Dermis microvascular lymphatic vessel endothelial cell (primary cell): ENCODE results near the gene NT5C3A. TPM values are rescaled to one million over a fixed set of nuclear protein-coding genes. Genes with fewer than 3 reads are reported as not detected.
"Not testable (repeated sequence)": the region's sequence is repeated elsewhere in the genome, so short reads cannot be mapped to it uniquely, and the experiment has no call there.

Source experiments
- DNase-seq, 2 donors: peaks; one replicate each; pipeline versions ENCODE4 v3.0.0 to v3.0.0-alpha.2; 2010; ENCODE audit warnings: low read depth in 2 of 2
- total RNA-seq: library from RNA; depleted of rRNA; stranded (reverse); fragments of >200 nt; gene quantifications from 2 replicates; pipeline ENCODE4 v1.2.1, GENCODE V29; 2014

NT5C3A gene
- total RNA-seq = 17.8 and 18.2 TPM in 2 replicates

GRCh38 chr7:33062023-33062781, at the start of gene NT5C3A:
NT5C3A (minus strand) TSS chr7:33062776; CDS start chr7:33062705, 71 bp downstream.
- DNase-seq = peak in 1 of 2 donors; percentile 44

GRCh38 chr7:33111614-33112013, 49.0 kb upstream of the NT5C3A start:
- no peak for DNase-seq

GRCh38 chr7:33109758-33110238, 47.2 kb upstream of the NT5C3A start:
- DNase-seq = peak in 1 of 2 donors; percentile 16

- peak in 1 of 2 donors; percentile 75 for DNase-seq
Measured at GRCh38 chr7:33109005-33109757, 46.6 kb upstream of the NT5C3A start, which contains the start of gene RP9. RP9 (minus strand) TSS chr7:33109404; CDS start chr7:33109372, 32 bp downstream.

DNA sequence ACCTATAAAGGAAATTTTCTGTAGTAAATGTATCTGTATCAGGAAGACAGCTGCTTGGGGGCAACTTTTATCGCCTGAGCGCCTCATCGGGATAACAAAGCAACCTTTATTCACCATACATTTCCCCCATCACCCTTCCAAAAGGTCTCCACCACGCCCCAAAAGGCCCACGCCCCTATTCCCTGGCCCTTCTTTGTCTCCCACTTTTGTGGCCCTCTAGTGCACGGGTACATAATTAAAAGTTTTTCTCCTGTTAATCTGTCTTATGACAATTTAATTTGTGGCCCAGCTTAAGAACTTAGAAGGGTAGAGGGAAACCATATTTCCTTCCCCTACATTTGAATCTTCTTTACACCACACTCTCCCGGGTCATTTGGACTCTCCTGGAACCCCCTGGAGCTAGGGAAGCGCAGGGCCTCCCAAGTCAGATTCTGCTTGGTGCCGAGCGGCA, 46.0 kb upstream of the NT5C3A start:
- DNase-seq = no peak

DNA sequence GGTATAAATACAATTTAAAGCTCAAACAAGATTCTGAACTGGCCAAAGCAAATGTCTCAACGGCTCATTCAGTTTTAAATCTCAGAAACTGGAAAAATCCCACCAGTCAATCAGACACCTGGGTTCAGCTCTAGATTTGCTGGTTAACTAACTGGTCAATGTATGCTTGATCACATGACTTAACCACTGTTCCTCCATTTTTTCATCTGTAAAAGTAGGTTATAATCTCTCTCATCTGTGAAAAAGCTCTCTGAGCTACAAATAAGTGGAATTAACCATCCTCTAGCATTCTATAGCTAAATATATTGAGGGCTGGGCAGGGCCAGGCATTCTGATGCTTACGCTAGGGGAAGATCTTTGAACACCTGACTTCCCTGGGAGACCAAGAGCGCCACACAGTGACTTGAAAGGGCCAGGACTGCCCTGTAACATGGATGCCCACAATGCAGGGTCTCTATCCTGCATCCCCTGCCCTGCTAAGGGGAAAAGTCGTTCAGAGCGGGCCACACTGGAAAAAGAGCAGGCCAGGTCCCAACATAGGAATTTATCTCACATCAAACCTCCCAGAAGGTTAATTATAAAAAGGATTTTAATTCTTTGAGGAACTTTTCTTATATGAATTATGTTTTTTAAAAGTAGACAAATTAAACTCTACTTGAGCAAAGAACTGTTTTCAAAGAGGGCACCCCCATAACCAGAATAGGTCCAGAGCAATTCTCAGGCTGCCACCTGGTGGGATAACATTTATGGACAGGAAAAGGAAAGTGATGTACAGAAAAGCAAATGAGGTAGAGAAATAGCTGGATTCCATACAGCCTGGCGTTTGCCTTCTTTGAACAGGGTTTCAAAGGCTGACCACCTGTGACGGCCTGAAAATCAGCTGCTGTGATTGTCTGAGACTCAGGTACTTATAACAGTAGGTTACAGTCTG, 44.8 kb upstream of the NT5C3A start:
- DNase-seq = peak in 1 of 2 donors; percentile 61

DNA sequence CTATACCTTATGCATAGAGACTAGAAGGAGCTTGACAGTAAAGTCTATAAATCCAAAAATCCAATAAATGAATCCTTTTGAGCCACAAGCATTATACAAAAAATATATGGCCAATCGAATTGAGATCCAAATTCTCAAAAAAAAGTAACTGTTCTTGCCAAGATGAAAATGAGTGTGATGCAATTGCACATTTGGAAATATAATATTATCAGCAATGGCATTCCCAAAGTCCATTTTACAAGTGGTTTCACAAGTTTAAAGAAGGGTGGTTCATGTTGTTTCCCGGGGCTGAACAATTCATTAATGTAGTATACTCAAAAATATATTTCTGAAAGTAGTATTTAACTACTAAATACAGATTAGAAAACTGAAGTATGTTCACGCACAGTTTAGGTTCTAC, 39.3 kb upstream of the NT5C3A start:
- no peak for DNase-seq

- DNase-seq = no peak
Measured at GRCh38 chr7:33100770-33101169, 38.2 kb upstream of the NT5C3A start.

- DNase-seq = no peak
Measured at GRCh38 chr7:33099154-33099940, 36.8 kb upstream of the NT5C3A start.

DNA sequence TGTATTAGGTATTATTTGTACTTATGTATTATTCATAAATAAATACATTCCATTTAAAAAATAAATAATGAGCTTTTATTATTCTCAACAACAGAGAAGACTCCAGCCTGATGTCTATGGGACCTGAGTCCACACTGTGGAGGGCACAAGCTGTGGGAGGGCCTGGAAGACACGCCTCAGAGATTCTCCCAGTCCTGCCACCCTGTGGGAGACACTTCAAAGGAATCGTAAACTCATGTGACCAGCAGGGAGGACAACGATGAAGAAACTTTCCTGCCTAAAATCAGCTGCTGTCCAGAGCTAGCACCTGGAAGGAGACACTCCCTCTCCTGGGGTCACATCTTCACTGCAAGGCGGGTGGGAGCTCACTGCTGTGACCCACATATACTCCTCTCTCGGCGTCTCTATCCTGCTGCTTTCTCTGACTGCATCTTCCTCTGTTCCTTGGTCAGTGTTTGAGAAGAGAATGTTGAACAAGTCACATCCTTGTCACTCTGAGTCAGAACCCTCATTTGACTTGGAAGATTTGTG, 32.2 kb upstream of the NT5C3A start:
- not testable (repeated sequence) for DNase-seq

- DNase-seq = no peak
Measured at GRCh38 chr7:33093266-33093665, 30.7 kb upstream of the NT5C3A start.

DNA sequence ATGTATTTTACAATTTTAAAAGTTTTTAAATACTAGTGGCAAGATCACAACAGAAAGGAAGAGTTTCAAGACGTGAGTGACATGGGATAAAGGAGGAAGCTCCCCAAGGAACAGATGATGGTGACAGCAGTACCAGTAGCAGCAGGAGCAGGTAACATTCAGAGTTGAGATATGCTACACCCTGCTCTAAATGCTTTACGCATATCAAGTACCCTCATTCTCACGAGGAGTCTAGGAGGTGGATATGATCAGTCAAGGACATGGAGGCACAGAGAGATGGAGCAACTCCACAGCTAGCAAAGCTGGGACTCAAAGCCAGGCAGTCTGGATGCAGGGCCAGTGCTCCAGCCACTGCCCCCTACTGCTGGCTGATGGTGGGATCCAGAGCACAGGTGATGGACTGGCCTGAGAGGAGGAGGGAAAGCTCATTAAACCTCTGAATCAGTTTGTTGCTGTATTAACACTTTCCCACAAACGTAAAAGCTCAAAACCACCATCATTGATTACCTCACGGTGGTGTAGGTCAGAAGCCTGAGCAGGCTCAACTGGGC, 29.1 kb upstream of the NT5C3A start:
- no peak for DNase-seq

GRCh38 chr7:33091111-33091531, 28.5 kb upstream of the NT5C3A start:
- no peak for DNase-seq

DNA sequence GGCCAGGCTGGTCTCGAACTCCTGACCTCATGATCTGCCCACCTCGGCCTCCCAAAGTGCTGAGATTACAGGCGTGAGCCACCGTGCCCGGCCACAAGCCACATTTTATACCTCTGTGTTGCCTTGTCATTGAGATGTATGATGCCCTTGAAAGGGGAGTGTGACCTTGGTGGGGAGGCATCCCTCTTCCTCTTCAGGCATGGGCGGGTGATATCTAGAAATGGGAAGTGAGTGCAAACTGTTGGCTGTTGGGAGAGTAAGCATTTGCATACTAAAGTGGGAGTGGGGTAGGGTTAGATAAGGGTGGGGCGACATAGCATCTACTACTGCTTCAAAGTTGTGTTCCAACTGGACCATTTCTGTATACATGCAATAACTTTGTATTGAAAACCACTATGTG, 26.6 kb upstream of the NT5C3A start:
- no peak for DNase-seq

DNA sequence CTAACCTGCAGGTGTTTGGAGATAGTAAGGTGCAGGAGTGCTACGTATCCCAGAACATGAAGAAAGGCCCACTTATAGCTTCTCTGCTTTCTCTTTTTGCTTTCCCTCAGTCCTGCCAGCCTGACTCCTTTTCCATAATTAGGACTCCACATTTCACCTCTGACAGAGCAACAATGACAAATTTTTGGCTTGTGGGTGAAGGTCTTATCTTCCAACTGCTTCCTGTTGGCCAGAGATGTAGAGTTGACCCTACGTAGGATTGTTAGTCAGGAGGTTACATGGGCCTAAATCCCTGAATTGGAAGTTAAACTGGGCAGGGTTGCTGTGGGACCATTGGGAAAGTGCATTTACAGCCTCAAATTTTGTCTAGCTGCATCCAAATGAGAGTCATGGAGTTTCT, 25.3 kb upstream of the NT5C3A start:
- DNase-seq = no peak

GRCh38 chr7:33087356-33087755, 24.8 kb upstream of the NT5C3A start:
- DNase-seq = no peak

DNA sequence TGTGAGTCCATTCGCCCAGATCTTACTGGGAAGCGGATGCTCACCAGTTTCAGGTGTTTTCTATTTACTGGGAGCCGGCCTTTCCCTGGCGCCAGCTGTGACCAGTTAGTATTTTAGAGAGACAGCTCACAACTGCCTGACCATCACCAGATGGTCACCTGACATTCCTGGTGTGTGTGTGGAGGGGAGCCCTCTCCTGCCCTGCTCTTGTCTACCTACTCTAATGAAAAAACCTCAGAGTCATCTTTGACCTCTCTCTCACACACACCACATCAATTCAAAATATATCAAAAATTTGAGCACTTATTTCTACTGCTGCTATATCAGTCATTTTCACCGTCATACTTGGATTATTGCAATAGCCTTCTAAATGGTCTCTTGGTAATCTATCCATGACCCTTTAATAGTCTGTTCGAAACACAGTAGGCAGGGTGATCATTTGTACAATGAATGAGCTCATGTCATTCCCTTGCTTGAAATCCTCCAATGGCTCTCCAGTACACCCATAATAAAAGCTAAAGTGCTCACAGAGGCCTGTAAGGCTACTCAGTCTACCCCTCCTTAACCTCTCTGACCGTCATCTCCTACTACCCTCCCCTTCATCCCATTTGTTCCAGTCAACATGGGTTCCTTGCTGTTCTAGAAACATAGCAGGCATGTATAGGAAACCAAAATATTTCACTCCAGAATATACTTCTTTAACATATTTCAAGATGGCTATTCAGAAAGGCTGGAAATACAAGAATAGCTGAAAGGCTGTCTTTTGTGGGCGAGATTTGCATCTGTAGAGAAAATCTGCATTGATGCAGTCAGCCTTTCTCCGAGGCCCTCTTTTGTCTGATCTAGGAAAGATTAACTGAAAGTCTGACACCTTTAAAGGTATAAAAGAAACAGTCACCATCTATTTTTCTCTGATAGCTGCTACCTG, 17.5 kb upstream of the NT5C3A start:
- DNase-seq = no peak

DNA sequence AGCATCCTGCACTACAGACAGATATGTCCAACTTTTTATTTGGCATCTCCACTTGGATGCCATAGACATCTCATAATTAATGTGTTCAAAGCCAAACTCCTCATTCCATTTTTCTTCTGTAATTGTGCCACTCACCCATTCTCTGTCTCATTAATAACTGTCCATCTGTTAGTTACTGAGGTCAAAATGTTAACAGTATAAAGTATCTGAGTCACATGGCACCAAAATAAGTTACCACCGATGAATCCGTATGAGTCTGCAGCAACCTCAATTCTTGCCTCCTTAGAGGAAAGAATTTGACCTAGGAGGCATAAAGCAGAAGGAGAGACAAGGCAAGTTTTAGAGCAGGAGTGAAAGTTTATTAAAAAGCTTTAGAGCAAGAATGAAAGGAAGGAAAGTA, 16.5 kb upstream of the NT5C3A start:
- DNase-seq = no peak

DNA sequence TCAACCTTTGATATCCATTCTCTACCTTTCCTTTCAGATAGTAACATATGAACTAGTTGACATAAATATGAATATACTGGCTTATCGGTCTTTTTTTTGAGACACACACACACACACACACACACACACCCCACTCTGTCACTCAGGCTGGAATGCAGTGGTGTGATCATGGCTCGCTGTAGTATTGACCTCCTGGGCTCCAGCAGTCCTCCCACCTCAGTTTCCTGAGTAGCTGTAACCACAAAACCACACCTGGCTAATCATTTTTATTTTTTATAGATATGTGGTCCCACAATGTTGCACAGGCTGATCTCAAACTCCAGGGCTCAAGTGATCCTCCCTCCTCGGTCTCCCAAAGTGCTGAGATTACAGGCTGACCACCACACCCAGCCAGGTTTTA, 14.2 kb upstream of the NT5C3A start:
- DNase-seq = no peak
